HG03175 (cell line): Measurements from ENCODE around the gene BPHL.
"Not testable (repeated sequence)": the region's sequence is repeated elsewhere in the genome, so short reads cannot be mapped to it uniquely, and the experiment has no call there.

Experiments
- ATAC-seq: cut with Tn5 transposase; IDR thresholded peaks from one replicate; pipeline ENCODE4 v1.9.1; 2021; ENCODE audit warnings: mild to moderate bottlenecking, moderate library complexity; ENCODE audit not compliant: unreplicated experiment

BPHL gene

GRCh38 chr6:3176562-3177355 lies 58.2 kb downstream of the BPHL start:
- ATAC-seq, result no peak

GRCh38 chr6:3178666-3179065 lies 60.2 kb downstream of the BPHL start:
- not testable (repeated sequence) for ATAC-seq

GRCh38 chr6:3179945-3180344 lies 61.4 kb downstream of the BPHL start:
- ATAC-seq, result not testable (repeated sequence)

GRCh38 chr6:3181105-3181504 lies 62.6 kb downstream of the BPHL start:
- no peak for ATAC-seq

GRCh38 chr6:3183066-3183465 lies 64.6 kb downstream of the BPHL start:
- ATAC-seq, result no peak

DNA sequence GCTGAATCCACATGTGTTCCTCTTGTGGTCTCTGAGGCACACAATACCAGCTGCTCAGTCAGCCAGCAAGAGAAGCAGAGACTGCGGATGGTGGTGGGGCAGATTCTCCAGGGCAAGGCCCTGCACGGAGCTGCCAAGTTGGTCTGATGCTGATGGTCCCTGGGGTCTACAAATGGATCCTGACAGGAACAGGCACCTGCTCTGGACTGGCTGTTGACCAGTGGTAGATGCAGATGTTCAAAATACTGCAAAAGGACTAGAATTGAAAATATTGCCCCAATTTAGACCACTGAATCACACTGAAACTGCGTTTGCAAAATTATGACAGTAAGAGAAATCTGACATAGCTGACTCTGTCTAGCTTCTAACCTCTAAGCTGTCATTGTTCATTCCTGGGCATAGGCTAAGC lies 68.5 kb downstream of the BPHL start:
- no peak for ATAC-seq

DNA sequence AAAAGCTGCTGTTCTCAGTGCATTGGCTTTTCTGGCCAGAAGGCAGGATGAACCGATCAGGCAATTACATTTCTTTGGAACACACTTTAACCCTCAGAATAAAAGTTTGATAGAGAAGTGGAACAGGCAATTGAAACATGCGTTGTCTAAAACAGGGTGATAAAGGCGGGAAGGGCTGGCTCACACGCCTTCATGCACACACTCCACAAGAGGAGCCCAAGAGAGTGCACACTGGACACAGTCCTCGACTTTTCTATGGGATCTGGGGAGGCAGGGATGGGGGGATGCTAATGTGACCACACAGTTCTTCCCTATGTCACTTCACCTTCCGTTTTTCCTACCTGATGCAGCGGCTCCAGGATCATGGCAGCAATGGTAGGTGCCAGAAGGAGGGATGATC lies 69.8 kb downstream of the BPHL start:
- no peak for ATAC-seq

- ATAC-seq, result not testable (repeated sequence)
Observed at GRCh38 chr6:3189192-3189591, 70.7 kb downstream of the BPHL start.

DNA sequence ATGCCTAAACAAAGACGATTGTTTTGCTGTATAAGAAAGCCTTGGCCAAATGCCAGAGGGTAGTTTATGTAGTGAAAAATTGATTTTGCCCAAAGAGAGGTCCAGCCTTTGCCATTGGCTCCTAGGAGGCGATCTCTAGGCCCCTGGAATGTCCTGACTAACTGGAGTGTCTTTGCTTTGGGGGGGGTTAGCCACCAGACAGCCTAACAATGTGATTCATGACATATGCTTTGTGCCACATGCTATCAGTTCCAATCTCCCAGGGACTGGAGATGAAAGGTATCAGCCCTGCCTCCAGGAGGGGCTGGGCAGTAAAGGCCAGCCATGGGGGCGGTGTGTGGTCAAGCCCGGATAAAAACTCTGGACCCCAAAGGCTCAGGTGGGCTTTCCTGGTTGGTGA lies 71.5 kb downstream of the BPHL start:
- ATAC-seq, result no peak

DNA sequence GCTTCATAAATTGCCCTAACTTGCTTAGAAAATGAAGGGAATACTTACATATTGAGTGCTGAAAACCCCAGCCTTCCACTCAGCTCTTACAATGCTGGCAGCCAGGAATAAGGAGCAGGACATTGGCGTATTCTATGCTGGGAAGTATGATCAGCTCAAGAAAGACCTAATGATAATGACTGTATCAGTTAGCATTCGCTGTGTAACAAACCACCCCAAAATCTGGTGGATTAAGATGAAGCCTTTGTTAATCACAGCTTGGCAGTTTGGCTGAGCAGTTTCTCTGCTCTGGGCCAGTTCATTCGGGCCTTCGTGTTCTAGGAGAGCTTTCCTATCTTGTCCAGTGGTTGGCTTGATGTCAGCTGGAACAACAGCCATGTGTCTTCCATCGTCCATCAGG lies 72.3 kb downstream of the BPHL start:
- ATAC-seq, result no peak

- ATAC-seq, result no peak
Observed at GRCh38 chr6:3193102-3193849, 74.8 kb downstream of the BPHL start.

DNA sequence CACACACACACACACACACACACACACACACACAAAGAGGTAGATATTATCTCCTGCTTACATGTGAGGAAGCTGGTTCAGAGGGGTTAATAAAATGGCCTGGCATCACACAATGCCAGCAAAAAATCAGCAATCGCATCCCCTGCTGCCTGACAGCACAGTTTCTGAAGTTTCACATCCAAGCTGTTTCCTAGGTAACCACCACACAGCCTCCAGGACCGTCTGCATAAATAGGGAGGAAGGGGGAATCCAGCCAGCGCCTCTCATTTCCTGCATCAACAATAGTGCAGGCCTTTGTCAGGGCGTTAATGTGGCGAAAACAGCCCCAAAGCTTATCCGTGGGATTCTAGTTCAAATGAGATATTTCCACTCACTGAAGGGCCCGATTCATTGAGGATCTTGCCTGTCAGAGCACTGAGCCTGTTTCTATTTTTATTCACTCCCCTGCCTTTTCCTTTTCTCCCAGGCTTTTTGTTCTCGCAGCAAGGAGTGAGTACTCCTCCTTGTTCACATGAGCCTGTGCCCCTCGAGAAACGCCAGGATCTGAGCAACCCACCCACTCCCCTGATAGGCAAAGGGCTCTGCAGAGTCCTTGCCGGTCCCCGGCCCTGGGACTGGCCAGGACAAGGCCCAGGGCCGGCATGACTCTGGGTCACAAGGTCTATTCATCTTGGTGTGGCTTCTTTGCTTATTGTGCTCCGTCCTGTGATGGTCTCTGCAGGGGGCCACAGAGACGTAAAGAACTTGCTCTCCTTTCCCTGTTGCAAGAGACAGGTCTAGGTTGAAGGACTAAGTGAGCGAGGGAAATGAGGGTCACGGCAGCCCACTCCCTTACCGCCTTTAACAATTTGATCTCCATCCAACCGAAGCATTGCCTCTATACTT lies 76.3 kb downstream of the BPHL start:
- ATAC-seq, result no peak

DNA sequence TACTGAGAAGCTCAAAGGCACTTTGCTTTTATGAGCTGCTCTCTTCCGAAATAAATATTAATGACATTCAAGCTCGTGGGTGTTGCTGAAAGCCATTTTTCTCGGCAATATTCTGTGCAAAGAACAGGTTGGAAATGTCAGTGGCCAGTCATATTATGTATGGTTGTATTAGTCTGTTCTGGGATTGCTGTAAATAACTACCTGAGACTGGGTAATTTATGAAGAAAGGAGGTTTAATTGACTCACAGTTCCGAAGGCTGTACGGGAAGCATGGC lies 76.8 kb downstream of the BPHL start:
- ATAC-seq, result no peak

DNA sequence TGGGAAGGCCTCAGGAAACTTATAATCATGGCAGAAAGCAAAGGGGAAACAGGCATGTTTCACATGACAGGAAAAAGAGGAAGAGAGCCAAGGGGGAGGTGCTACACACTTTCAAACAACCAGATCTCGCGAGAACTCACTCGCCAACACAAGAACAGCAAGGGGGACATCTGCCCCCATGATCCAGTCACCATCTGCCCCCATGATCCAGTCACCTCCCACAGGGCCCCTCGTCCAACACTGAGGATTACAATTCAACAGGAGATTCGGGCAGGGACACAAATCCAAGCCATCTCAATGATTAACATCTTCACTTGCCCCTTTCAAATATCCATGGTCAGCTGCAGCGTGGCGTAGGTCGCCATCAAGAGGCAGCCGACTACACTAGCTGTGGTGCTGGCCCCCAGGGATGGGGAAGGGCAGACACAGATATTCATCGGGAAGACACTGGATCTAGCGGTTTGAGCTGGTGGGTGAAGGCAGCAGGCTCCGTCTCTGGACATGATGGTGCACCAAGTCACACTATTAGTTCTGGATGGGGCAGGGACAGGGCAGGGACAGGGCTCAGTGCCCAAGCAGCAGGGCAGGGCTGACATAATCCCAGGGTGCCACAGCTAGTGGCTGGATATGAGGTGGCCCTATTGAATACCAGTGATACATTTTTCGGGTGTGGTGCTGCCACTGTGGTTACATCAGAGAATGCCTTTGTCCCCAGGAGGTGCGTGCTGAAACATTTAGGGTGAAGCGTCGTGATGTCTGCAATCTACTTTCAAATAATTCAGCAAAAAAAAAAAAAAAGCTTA lies 77.4 kb downstream of the BPHL start:
- ATAC-seq, result no peak

DNA sequence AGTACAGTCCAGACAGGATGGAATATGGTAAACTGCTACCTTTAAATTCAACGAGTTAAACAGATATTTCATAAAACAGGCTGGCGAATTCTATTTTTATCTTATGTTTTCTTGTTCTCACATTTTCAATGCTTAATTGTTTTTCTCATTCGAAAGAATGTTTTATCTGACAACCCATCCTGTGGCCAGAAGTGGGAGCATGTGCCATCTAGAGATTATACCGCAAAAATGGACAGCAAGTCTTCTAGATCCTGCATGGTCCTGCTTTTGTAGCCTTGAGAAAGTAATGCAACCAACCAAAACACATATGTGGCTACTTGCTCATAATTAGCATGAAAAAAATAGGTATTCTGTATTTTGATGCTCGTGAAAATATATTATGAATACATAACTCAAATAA lies 78.3 kb downstream of the BPHL start:
- ATAC-seq, result no peak

GRCh38 chr6:3197734-3198133 lies 79.2 kb downstream of the BPHL start:
- ATAC-seq, result not testable (repeated sequence)

- no peak for ATAC-seq
Observed at GRCh38 chr6:3199382-3199781, 80.9 kb downstream of the BPHL start.

GRCh38 chr6:3200682-3201081 lies 82.2 kb downstream of the BPHL start:
- no peak for ATAC-seq

- ATAC-seq, result no peak
Observed at GRCh38 chr6:3201388-3201787, 82.9 kb downstream of the BPHL start.
